ENCODE results near the gene N4BP3. TPM values are rescaled to one million over a fixed set of nuclear protein-coding genes. Genes with fewer than 3 reads are reported as not detected.
A peak's percentile ranks its signal among the peaks of the same experiment; 100 is the strongest.

The N4BP3 gene
- total RNA-seq, 1 donor from 2014 or later, result 5.2 TPM

GRCh38 chr5:178090856-178091255 is 22.5 kb upstream of the N4BP3 start:
- TF ChIP-seq CTCF (IDR thresholded peaks at IDR 0.05), result no peak
- no peak for ATAC-seq
- no peaks in the 10 kb centered on the region for H3K27me3 ChIP-seq
- DNase-seq, result no peak
- no peak overlapping the region for H3K27ac ChIP-seq
- no peaks in the 10 kb centered on the region for H3K36me3 ChIP-seq
- intact Hi-C loops (cut with DNase I), result no loop called here
- H3K4me3 ChIP-seq, result no peak overlapping the region
- no peaks in the 10 kb centered on the region for H3K4me1 ChIP-seq
- H3K9me3 ChIP-seq, result no peaks in the 10 kb centered on the region

- H3K36me3 ChIP-seq, result no peaks in the 10 kb centered on the region
- no peak for ATAC-seq
- intact Hi-C loops (cut with DNase I), result no loop called here
- DNase-seq, result no peak
- no peaks in the 10 kb centered on the region for H3K4me1 ChIP-seq
- TF ChIP-seq CTCF (IDR thresholded peaks at IDR 0.05), result no peak
- H3K9me3 ChIP-seq, result no peaks in the 10 kb centered on the region
- no peaks in the 10 kb centered on the region for H3K27me3 ChIP-seq
- H3K4me3 ChIP-seq, result no peak overlapping the region
- H3K27ac ChIP-seq, result no peak overlapping the region
Measured at GRCh38 chr5:178093134-178093533, 20.2 kb upstream of the N4BP3 start.

GRCh38 chr5:178094345-178094744 is 19.0 kb upstream of the N4BP3 start:
- H3K27ac ChIP-seq, result no peak overlapping the region
- H3K4me3 ChIP-seq, result no peak overlapping the region
- no peak for ATAC-seq
- intact Hi-C loops (cut with DNase I), result no loop called here
- H3K27me3 ChIP-seq, result no peaks in the 10 kb centered on the region
- no peaks in the 10 kb centered on the region for H3K9me3 ChIP-seq
- no peaks in the 10 kb centered on the region for H3K36me3 ChIP-seq
- H3K4me1 ChIP-seq, result no peaks in the 10 kb centered on the region
- DNase-seq, result no peak
- no peak for TF ChIP-seq CTCF (IDR thresholded peaks at IDR 0.05)

- Histone ChIP-seq H3K36me3 (no peaks in the 10 kb centered on the region), H3K9me3 (no peaks in the 10 kb centered on the region), H3K27ac (no peak overlapping the region), H3K4me1 (no peaks in the 10 kb centered on the region), H3K4me3 (no peak overlapping the region), H3K27me3 (no peaks in the 10 kb centered on the region)
- ATAC-seq (no peak), DNase-seq (no peak)
- intact Hi-C loops (cut with DNase I), result no loop called here
- no peak for TF ChIP-seq CTCF (IDR thresholded peaks at IDR 0.05)
Measured at GRCh38 chr5:178098685-178099084, 14.6 kb upstream of the N4BP3 start.

GRCh38 chr5:178103612-178104011 is 9.7 kb upstream of the N4BP3 start:
- no peak for TF ChIP-seq CTCF (IDR thresholded peaks at IDR 0.05)
- ATAC-seq (no peak), DNase-seq (no peak)
- intact Hi-C loops (cut with DNase I), result no loop called here
- Histone ChIP-seq H3K4me3 (no peak overlapping the region), H3K27me3 (no peaks in the 10 kb centered on the region), H3K27ac (no peak overlapping the region), H3K4me1 (peaks cover 2% of the 10 kb centered on the region), H3K9me3 (no peaks in the 10 kb centered on the region), H3K36me3 (no peaks in the 10 kb centered on the region)

GRCh38 chr5:178104492-178104891 is 8.8 kb upstream of the N4BP3 start:
- ATAC-seq (peak; percentile 28), DNase-seq (no peak)
- H3K9me3 ChIP-seq, result no peaks in the 10 kb centered on the region
- H3K27me3 ChIP-seq, result no peaks in the 10 kb centered on the region
- no peak for TF ChIP-seq CTCF (IDR thresholded peaks at IDR 0.05)
- no peak overlapping the region for H3K27ac ChIP-seq
- H3K4me3 ChIP-seq, result no peak overlapping the region
- H3K36me3 ChIP-seq, result no peaks in the 10 kb centered on the region
- intact Hi-C loops (cut with DNase I), result no loop called here
- H3K4me1 ChIP-seq, result peaks cover 9% of the 10 kb centered on the region

All from upper lobe of right lung (tissue), 1 donor.